Smooth muscle cell (in vitro differentiated cells): ENCODE measurements around the gene EED. TPM values are rescaled to one million over a fixed set of nuclear protein-coding genes. Genes with fewer than 3 reads are reported as not detected.

ENCODE experiments used
- DNase-seq: peaks from one replicate; lab custom pipeline; 2025; ENCODE audit not compliant: unreplicated experiment; lab: John Stamatoyannopoulos, UW
- H2AFZ ChIP-seq: fragments of 200-600 bp; sonication (generic); 2 replicates; pipeline ENCODE4 v1.6.0; 2016; ENCODE audit warnings: antibody characterized with exemption, low read depth, mild to moderate bottlenecking
- H3F3A ChIP-seq: fragments of 200-600 bp; sonication (generic); 2 replicates; pipeline ENCODE4 v1.6.0; 2017; ENCODE audit warnings: antibody characterized with exemption, low read depth
- H3K27ac ChIP-seq: fragments of 200-600 bp; sonication (generic); 2 replicates; pipeline ENCODE4 v1.5.1; 2016; ENCODE audit warnings: low read depth, mild to moderate bottlenecking
- H3K27me3 ChIP-seq: fragments of 200-600 bp; sonication (generic); 2 replicates; pipeline ENCODE4 v1.6.1; 2016; ENCODE audit warnings: low read depth, mild to moderate bottlenecking
- H3K36me3 ChIP-seq: fragments of 200-600 bp; sonication (generic); 2 replicates; pipeline ENCODE4 v1.5.1; 2016; ENCODE audit warnings: low read depth
- H3K4me1 ChIP-seq: fragments of 200-600 bp; sonication (generic); 2 replicates; pipeline ENCODE4 v1.5.1; 2016; ENCODE audit warnings: low read depth
- H3K4me2 ChIP-seq: fragments of 200-600 bp; sonication (generic); 2 replicates; pipeline ENCODE4 v1.6.0; 2016; ENCODE audit warnings: mild to moderate bottlenecking
- H3K4me3 ChIP-seq: fragments of 200-600 bp; sonication (generic); 2 replicates; pipeline ENCODE4 v1.5.1; 2016; ENCODE audit warnings: mild to moderate bottlenecking
- H3K79me2 ChIP-seq: fragments of 200-600 bp; sonication (generic); 2 replicates; pipeline ENCODE4 v1.6.0; 2016; ENCODE audit warnings: low read depth, mild to moderate bottlenecking
- H3K9ac ChIP-seq: fragments of 200-600 bp; sonication (generic); 2 replicates; pipeline ENCODE4 v1.6.0; 2016; ENCODE audit warnings: low read depth
- H3K9me3 ChIP-seq: fragments of 200-600 bp; sonication (generic); replicated peaks from 2 replicates; pipeline ENCODE4 v1.5.1; 2016; ENCODE audit warnings: low read depth
- H4K20me1 ChIP-seq: fragments of 200-600 bp; sonication (generic); 2 replicates; pipeline ENCODE4 v1.6.0; 2016; ENCODE audit warnings: low read depth
- CTCF ChIP-seq: fragments of 200-600 bp; sonication (generic); IDR thresholded peaks from 2 replicates; pipeline ENCODE4 v1.5.1; 2017; ENCODE audit warnings: borderline replicate concordance, mild to moderate bottlenecking, antibody characterized with exemption; ENCODE audit not compliant: insufficient read depth, poor library complexity, severe bottlenecking
- whole genome bisulfite sequencing: methylation state at CpG from one replicate; pipeline ENCODE4 v1.1.7; 2016; ENCODE audit warnings: low lambda C conversion rate; 5-methylcytosine and 5-hydroxymethylcytosine counted together
- polyA plus RNA-seq: library from polyadenylated mRNA; unstranded; fragments of >200 nt; fragmentation: Nextera tagmentation; extraction: Ambion mirVana; gene quantifications from 2 replicates; pipeline ENCODE4 v1.2.1, GENCODE V29; 2016
- total RNA-seq: library from RNA; depleted of rRNA; stranded (reverse); fragments of >200 nt; gene quantifications from 2 replicates; pipeline ENCODE4 v1.2.3, GENCODE V29; 2014

EED gene
- total and polyA plus RNA-seq, 2 experiments from 2014 or later = 18.6 to 38.7 TPM

GRCh38 chr11:86269645-86270044 is 25.1 kb downstream of the EED start:
- Histone ChIP-seq H3K9me3 (no peaks in the 10 kb centered on the region), H3K4me1 (no peaks in the 10 kb centered on the region), H3K9ac (no peak overlapping the region), H4K20me1 (peaks cover 16% of the 10 kb centered on the region), H3K27me3 (no peaks in the 10 kb centered on the region), H3K36me3 (peaks cover 13% of the 10 kb centered on the region), H3F3A (no peaks in the 10 kb centered on the region), H3K79me2 (peaks cover 52% of the 10 kb centered on the region), H2AFZ (no peak overlapping the region), H3K4me2 (no peak overlapping the region), H3K4me3 (no peak overlapping the region), H3K27ac (no peak overlapping the region)
- 100% methylated on average over 1 of the region's 1 CpG for WGBS
- DNase-seq = no peak
- TF ChIP-seq CTCF = no peak

- Histone ChIP-seq H3K27me3 (no peaks in the 10 kb centered on the region), H3F3A (no peaks in the 10 kb centered on the region), H3K27ac (no peak overlapping the region), H3K9ac (no peak overlapping the region), H3K36me3 (peaks cover 11% of the 10 kb centered on the region), H3K4me2 (no peak overlapping the region), H3K4me1 (no peaks in the 10 kb centered on the region), H4K20me1 (peaks cover 32% of the 10 kb centered on the region), H2AFZ (no peak overlapping the region), H3K4me3 (no peak overlapping the region), H3K79me2 (peaks cover 51% of the 10 kb centered on the region), H3K9me3 (no peaks in the 10 kb centered on the region)
- peak; percentile 23 for TF ChIP-seq CTCF
- DNase-seq = no peak
- 91% methylated on average over 6 of the region's 6 CpGs for WGBS
These were observed 29.9 kb downstream of the EED start for GRCh38 chr11:86274503-86274902.

- no peak for DNase-seq
- H3K36me3 ChIP-seq = peaks cover 11% of the 10 kb centered on the region
- no peak overlapping the region for H3K4me2 ChIP-seq
- H4K20me1 ChIP-seq = peaks cover 32% of the 10 kb centered on the region
- no peak overlapping the region for H3K9ac ChIP-seq
- H3F3A ChIP-seq = no peaks in the 10 kb centered on the region
- H2AFZ ChIP-seq = no peak overlapping the region
- no peak for TF ChIP-seq CTCF
- no peak overlapping the region for H3K4me3 ChIP-seq
- peaks cover 47% of the 10 kb centered on the region for H3K79me2 ChIP-seq
- no peak overlapping the region for H3K27ac ChIP-seq
- H3K4me1 ChIP-seq = no peaks in the 10 kb centered on the region
- WGBS = over 99% methylated on average over 4 of the region's 4 CpGs
- H3K27me3 ChIP-seq = no peaks in the 10 kb centered on the region
- H3K9me3 ChIP-seq = no peaks in the 10 kb centered on the region
These were observed 30.4 kb downstream of the EED start for GRCh38 chr11:86274999-86275398.
